ENCODE results near the gene CCL17.
"Not testable (repeated sequence)": the region's sequence is repeated elsewhere in the genome, so short reads cannot be mapped to it uniquely, and the experiment has no call there.

The CCL17 gene

GRCh38 chr16:57396786-57397185 is 7.8 kb upstream of the CCL17 start:
- no peaks in the 10 kb centered on the region for H3K9me3 ChIP-seq (ENCODE audit: control insufficient read depth in 2 of 2, low read length in 2 of 2)
- H3K27me3 ChIP-seq (ENCODE audit: control insufficient read depth in 2 of 2, insufficient read depth in 2 of 2, low read length in 2 of 2), result no peaks in the 10 kb centered on the region
- H3K9ac ChIP-seq (ENCODE audit: low read depth in 1 of 2, low read length in 2 of 2), result no peak overlapping the region
- no peaks in the 10 kb centered on the region for H3K4me1 ChIP-seq (ENCODE audit: control insufficient read depth in 2 of 2, insufficient read depth in 2 of 2, low read length in 2 of 2)
- no peaks in the 10 kb centered on the region for H3K36me3 ChIP-seq (ENCODE audit: control insufficient read depth in 2 of 2, insufficient read depth in 2 of 2, low read length in 2 of 2)
- H3K27ac ChIP-seq (ENCODE audit: low read depth in 2 of 2, low read length in 2 of 2), result no peak overlapping the region
- H3K4me3 ChIP-seq (ENCODE audit: low read length in 2 of 2), result no peak overlapping the region

GRCh38 chr16:57397493-57397892 is 7.1 kb upstream of the CCL17 start:
- H3K4me3 ChIP-seq (ENCODE audit: low read length in 2 of 2); H3K36me3 ChIP-seq (ENCODE audit: control insufficient read depth in 2 of 2, insufficient read depth in 2 of 2, low read length in 2 of 2); H3K4me1 ChIP-seq (ENCODE audit: control insufficient read depth in 2 of 2, insufficient read depth in 2 of 2, low read length in 2 of 2); H3K9ac ChIP-seq (ENCODE audit: low read depth in 1 of 2, low read length in 2 of 2); H3K9me3 ChIP-seq (ENCODE audit: control insufficient read depth in 2 of 2, low read length in 2 of 2); H3K27ac ChIP-seq (ENCODE audit: low read depth in 2 of 2, low read length in 2 of 2); H3K27me3 ChIP-seq (ENCODE audit: control insufficient read depth in 2 of 2, insufficient read depth in 2 of 2, low read length in 2 of 2): not testable (repeated sequence)

DNA sequence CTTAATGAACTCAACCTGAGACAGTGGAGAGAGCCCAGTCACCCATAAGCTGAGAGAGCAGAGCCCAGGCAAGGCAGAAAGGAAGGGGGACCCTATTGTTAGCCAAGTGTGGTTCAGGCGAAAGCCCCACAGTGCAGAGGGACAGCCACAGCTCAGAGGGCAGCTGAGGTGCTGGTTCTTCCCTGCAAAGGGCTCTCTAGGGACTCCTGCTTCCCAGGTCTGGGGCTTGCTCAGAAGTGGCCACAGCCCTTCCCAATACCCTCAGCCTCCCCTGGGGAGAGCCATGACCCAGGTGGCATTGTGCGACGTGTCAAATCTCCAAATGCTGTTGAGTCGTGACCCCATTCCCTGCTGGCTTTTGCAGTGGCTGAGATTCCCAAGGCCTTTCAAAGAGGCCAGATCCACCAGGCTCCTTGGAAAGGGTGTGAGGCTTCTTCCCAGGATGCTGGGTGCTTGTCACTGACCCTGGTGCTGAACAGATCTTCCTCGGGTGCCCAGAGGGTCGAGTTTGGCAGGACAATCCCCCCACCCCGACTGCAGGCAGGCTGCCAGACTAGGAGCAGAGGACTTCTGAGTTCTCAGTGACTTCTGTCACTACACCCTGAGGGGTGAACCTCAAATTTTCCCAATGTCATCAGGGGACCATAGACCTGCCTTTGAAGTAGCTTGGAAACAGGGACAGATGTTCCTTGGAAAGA is 2.5 kb upstream of the CCL17 start:
- H3K27me3 ChIP-seq (ENCODE audit: control insufficient read depth in 2 of 2, insufficient read depth in 2 of 2, low read length in 2 of 2), result no peaks in the 10 kb centered on the region
- no peak overlapping the region for H3K27ac ChIP-seq (ENCODE audit: low read depth in 2 of 2, low read length in 2 of 2)
- no peaks in the 10 kb centered on the region for H3K4me1 ChIP-seq (ENCODE audit: control insufficient read depth in 2 of 2, insufficient read depth in 2 of 2, low read length in 2 of 2)
- no peaks in the 10 kb centered on the region for H3K9me3 ChIP-seq (ENCODE audit: control insufficient read depth in 2 of 2, low read length in 2 of 2)
- no peaks in the 10 kb centered on the region for H3K36me3 ChIP-seq (ENCODE audit: control insufficient read depth in 2 of 2, insufficient read depth in 2 of 2, low read length in 2 of 2)
- no peak overlapping the region for H3K4me3 ChIP-seq (ENCODE audit: low read length in 2 of 2)
- H3K9ac ChIP-seq (ENCODE audit: low read depth in 1 of 2, low read length in 2 of 2), result no peak overlapping the region

DNA sequence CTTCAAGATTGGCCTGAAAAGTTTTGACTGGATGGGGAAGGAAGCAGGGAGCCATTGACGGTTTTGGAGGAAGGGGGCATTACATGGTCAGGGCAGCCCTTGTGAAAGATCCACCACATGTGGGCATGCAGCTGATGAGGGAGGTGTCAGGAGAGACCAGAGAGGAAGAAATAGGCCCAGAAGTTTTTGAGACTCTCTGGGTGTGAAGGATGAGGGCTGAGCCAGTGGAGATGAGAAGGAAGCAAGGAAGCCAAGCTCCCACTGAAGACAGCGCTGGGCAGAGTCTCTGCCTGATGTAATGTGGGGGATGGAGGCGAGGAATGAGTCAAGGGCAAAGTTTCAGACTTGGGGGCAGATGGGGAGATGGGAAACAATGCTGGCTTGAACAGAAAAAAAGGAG is 530 bp downstream of the CCL17 start:
- Histone ChIP-seq H3K27me3 (ENCODE audit: control insufficient read depth in 2 of 2, insufficient read depth in 2 of 2, low read length in 2 of 2) (no peaks in the 10 kb centered on the region), H3K9ac (ENCODE audit: low read depth in 1 of 2, low read length in 2 of 2) (no peak overlapping the region), H3K4me1 (ENCODE audit: control insufficient read depth in 2 of 2, insufficient read depth in 2 of 2, low read length in 2 of 2) (no peaks in the 10 kb centered on the region), H3K36me3 (ENCODE audit: control insufficient read depth in 2 of 2, insufficient read depth in 2 of 2, low read length in 2 of 2) (no peaks in the 10 kb centered on the region), H3K9me3 (ENCODE audit: control insufficient read depth in 2 of 2, low read length in 2 of 2) (no peaks in the 10 kb centered on the region), H3K4me3 (ENCODE audit: low read length in 2 of 2) (no peak overlapping the region), H3K27ac (ENCODE audit: low read depth in 2 of 2, low read length in 2 of 2) (no peak overlapping the region)

DNA sequence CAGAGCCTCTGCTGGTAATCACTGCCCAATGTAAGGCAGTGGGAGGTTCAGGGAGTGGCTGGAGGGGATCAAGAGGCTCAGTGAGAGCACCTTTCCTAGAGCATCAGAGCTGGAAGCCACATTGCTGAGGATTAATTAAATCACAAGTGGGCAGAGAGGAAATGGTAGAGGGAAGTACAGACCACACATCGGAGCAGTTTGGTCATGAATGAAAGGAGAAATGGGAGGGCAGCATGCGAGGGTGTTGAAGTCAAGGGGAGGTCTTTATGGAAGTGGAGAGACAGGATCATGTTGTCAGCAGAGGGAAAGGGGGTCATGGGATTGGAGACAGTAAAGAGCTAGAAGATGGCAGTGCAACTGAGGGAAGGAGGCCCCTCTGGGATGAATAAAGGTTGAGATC is 2.3 kb downstream of the CCL17 start:
- H3K9ac ChIP-seq (ENCODE audit: low read depth in 1 of 2, low read length in 2 of 2), result no peak overlapping the region
- H3K9me3 ChIP-seq (ENCODE audit: control insufficient read depth in 2 of 2, low read length in 2 of 2), result no peaks in the 10 kb centered on the region
- H3K36me3 ChIP-seq (ENCODE audit: control insufficient read depth in 2 of 2, insufficient read depth in 2 of 2, low read length in 2 of 2), result no peaks in the 10 kb centered on the region
- no peak overlapping the region for H3K27ac ChIP-seq (ENCODE audit: low read depth in 2 of 2, low read length in 2 of 2)
- H3K4me3 ChIP-seq (ENCODE audit: low read length in 2 of 2), result no peak overlapping the region
- H3K27me3 ChIP-seq (ENCODE audit: control insufficient read depth in 2 of 2, insufficient read depth in 2 of 2, low read length in 2 of 2), result no peaks in the 10 kb centered on the region
- no peaks in the 10 kb centered on the region for H3K4me1 ChIP-seq (ENCODE audit: control insufficient read depth in 2 of 2, insufficient read depth in 2 of 2, low read length in 2 of 2)

- Histone ChIP-seq H3K27me3 (ENCODE audit: control insufficient read depth in 2 of 2, insufficient read depth in 2 of 2, low read length in 2 of 2) (no peaks in the 10 kb centered on the region), H3K36me3 (ENCODE audit: control insufficient read depth in 2 of 2, insufficient read depth in 2 of 2, low read length in 2 of 2) (no peaks in the 10 kb centered on the region), H3K9ac (ENCODE audit: low read depth in 1 of 2, low read length in 2 of 2) (no peak overlapping the region), H3K27ac (ENCODE audit: low read depth in 2 of 2, low read length in 2 of 2) (no peak overlapping the region), H3K4me1 (ENCODE audit: control insufficient read depth in 2 of 2, insufficient read depth in 2 of 2, low read length in 2 of 2) (no peaks in the 10 kb centered on the region), H3K4me3 (ENCODE audit: low read length in 2 of 2) (no peak overlapping the region), H3K9me3 (ENCODE audit: control insufficient read depth in 2 of 2, low read length in 2 of 2) (no peaks in the 10 kb centered on the region)
These were observed 3.2 kb downstream of the CCL17 start for GRCh38 chr16:57407521-57408353.

GRCh38 chr16:57409065-57409464 is 4.5 kb downstream of the CCL17 start:
- Histone ChIP-seq H3K9me3 (ENCODE audit: control insufficient read depth in 2 of 2, low read length in 2 of 2) (no peaks in the 10 kb centered on the region), H3K27me3 (ENCODE audit: control insufficient read depth in 2 of 2, insufficient read depth in 2 of 2, low read length in 2 of 2) (no peaks in the 10 kb centered on the region), H3K4me3 (ENCODE audit: low read length in 2 of 2) (no peak overlapping the region), H3K36me3 (ENCODE audit: control insufficient read depth in 2 of 2, insufficient read depth in 2 of 2, low read length in 2 of 2) (no peaks in the 10 kb centered on the region), H3K27ac (ENCODE audit: low read depth in 2 of 2, low read length in 2 of 2) (no peak overlapping the region), H3K4me1 (ENCODE audit: control insufficient read depth in 2 of 2, insufficient read depth in 2 of 2, low read length in 2 of 2) (no peaks in the 10 kb centered on the region), H3K9ac (ENCODE audit: low read depth in 1 of 2, low read length in 2 of 2) (no peak overlapping the region)

- no peak overlapping the region for H3K27ac ChIP-seq (ENCODE audit: low read depth in 2 of 2, low read length in 2 of 2)
- no peaks in the 10 kb centered on the region for H3K27me3 ChIP-seq (ENCODE audit: control insufficient read depth in 2 of 2, insufficient read depth in 2 of 2, low read length in 2 of 2)
- H3K4me1 ChIP-seq (ENCODE audit: control insufficient read depth in 2 of 2, insufficient read depth in 2 of 2, low read length in 2 of 2), result no peaks in the 10 kb centered on the region
- no peak overlapping the region for H3K9ac ChIP-seq (ENCODE audit: low read depth in 1 of 2, low read length in 2 of 2)
- H3K36me3 ChIP-seq (ENCODE audit: control insufficient read depth in 2 of 2, insufficient read depth in 2 of 2, low read length in 2 of 2), result no peaks in the 10 kb centered on the region
- no peak overlapping the region for H3K4me3 ChIP-seq (ENCODE audit: low read length in 2 of 2)
- H3K9me3 ChIP-seq (ENCODE audit: control insufficient read depth in 2 of 2, low read length in 2 of 2), result no peaks in the 10 kb centered on the region
These were observed 5.5 kb downstream of the CCL17 start for GRCh38 chr16:57409870-57410587.

DNA sequence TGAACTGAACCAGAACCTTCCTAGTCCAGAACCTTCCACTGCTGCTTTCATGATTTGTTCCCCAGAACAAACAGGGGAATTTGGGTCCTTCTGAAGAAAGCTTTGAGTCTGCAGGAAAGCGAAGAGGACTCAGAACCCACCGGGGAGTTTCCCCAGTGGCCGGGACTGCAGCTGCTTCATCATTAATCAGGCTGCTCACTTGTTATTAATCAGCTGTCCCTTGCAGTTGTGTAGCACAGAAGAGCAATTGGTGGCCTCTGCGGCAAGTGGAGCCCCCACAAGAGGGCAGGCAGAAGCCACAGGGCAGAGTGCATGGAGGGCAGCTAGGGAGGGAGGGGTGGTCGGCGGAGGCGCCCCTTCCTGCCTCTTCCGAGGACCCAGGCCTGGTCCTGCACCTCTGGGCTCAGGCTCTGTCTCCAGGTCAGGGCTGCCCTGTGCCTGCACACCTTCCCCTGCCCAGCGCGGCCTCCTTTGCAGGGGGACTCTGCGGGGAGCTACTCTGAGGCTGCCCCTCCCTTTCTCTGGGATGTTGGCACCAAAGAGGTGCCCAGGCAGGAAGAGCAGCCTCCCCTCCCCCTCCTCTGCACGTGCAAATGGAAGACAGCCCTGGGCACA is 6.9 kb downstream of the CCL17 start:
- Histone ChIP-seq H3K36me3 (ENCODE audit: control insufficient read depth in 2 of 2, insufficient read depth in 2 of 2, low read length in 2 of 2) (no peaks in the 10 kb centered on the region), H3K27me3 (ENCODE audit: control insufficient read depth in 2 of 2, insufficient read depth in 2 of 2, low read length in 2 of 2) (no peaks in the 10 kb centered on the region), H3K9me3 (ENCODE audit: control insufficient read depth in 2 of 2, low read length in 2 of 2) (no peaks in the 10 kb centered on the region), H3K9ac (ENCODE audit: low read depth in 1 of 2, low read length in 2 of 2) (no peak overlapping the region), H3K27ac (ENCODE audit: low read depth in 2 of 2, low read length in 2 of 2) (no peak overlapping the region), H3K4me1 (ENCODE audit: control insufficient read depth in 2 of 2, insufficient read depth in 2 of 2, low read length in 2 of 2) (no peaks in the 10 kb centered on the region), H3K4me3 (ENCODE audit: low read length in 2 of 2) (no peak overlapping the region)

DNA sequence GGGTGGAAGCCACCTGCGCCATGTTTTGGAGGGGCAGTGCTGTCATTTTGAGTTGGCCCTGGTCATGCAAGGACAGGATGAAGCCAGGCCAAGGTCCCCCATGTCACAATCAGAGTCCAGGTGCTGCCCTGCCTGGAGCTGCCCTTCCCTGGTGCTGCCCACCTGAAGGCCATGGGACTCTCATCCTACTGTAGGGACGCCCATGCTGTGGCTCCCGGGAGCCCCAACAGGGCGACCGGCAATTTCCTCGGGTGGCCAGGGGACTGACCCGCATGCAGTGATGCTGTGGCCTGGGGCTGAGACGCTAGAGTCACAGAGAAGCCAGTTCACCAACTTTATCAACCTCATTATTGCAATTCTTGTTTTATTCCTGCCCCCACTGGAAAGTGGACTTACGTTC is 8.0 kb downstream of the CCL17 start:
- H3K27me3 ChIP-seq (ENCODE audit: control insufficient read depth in 2 of 2, insufficient read depth in 2 of 2, low read length in 2 of 2), result no peaks in the 10 kb centered on the region
- no peak overlapping the region for H3K9ac ChIP-seq (ENCODE audit: low read depth in 1 of 2, low read length in 2 of 2)
- no peaks in the 10 kb centered on the region for H3K9me3 ChIP-seq (ENCODE audit: control insufficient read depth in 2 of 2, low read length in 2 of 2)
- no peaks in the 10 kb centered on the region for H3K36me3 ChIP-seq (ENCODE audit: control insufficient read depth in 2 of 2, insufficient read depth in 2 of 2, low read length in 2 of 2)
- H3K4me1 ChIP-seq (ENCODE audit: control insufficient read depth in 2 of 2, insufficient read depth in 2 of 2, low read length in 2 of 2), result peaks cover 3 to 9% of the 10 kb centered on the region in 2 donors
- H3K27ac ChIP-seq (ENCODE audit: low read depth in 2 of 2, low read length in 2 of 2), result no peak overlapping the region
- no peak overlapping the region for H3K4me3 ChIP-seq (ENCODE audit: low read length in 2 of 2)

Measured in mucosa of rectum (tissue), 2 donors.